Osteoblast (primary cell): Measurements from ENCODE around the gene ZXDC. TPM values are rescaled to one million over a fixed set of nuclear protein-coding genes. Genes with fewer than 3 reads are reported as not detected.

Experiments used
- DNase-seq: peaks from one replicate; pipeline ENCODE4 v3.0.0; 2011; ENCODE audit warnings: low spot score, mixed read lengths; ENCODE audit not compliant: insufficient read length; ENCODE audit errors: missing footprints
- H2AFZ ChIP-seq: 2 replicates; pipeline ENCODE4 v1.6.0; 2011; ENCODE audit warnings: mild to moderate bottlenecking, low read length
- H3K27ac ChIP-seq: 2 replicates; pipeline ENCODE4 v1.5.1; 2011; ENCODE audit warnings: mild to moderate bottlenecking, low read depth, low read length, moderate library complexity
- H3K27me3 ChIP-seq: 2 replicates; pipeline ENCODE4 v1.6.0; 2012; ENCODE audit warnings: mild to moderate bottlenecking, control low read depth, inconsistent platforms, low read length, moderate library complexity; ENCODE audit not compliant: insufficient read depth
- H3K36me3 ChIP-seq: 2 replicates; pipeline ENCODE4 v1.5.1; 2011; ENCODE audit warnings: mild to moderate bottlenecking, low read length, control low read depth, moderate library complexity; ENCODE audit not compliant: insufficient read depth
- H3K4me1 ChIP-seq: 2 replicates; pipeline ENCODE4 v1.5.1; 2011; ENCODE audit warnings: mild to moderate bottlenecking, low read length, control low read depth, moderate library complexity; ENCODE audit not compliant: insufficient read depth
- H3K4me2 ChIP-seq: 2 replicates; pipeline ENCODE4 v1.6.0; 2011; ENCODE audit warnings: mild to moderate bottlenecking, low read length; ENCODE audit not compliant: insufficient read depth
- H3K4me3 ChIP-seq: fragments of 200-600 bp; sonication (generic); 3 replicates; pipeline ENCODE4 v1.5.1; 2012; ENCODE audit warnings: mild to moderate bottlenecking, low read length, inconsistent platforms; ENCODE audit not compliant: insufficient read depth
- H3K79me2 ChIP-seq: 2 replicates; pipeline ENCODE4 v1.6.0; 2012; ENCODE audit warnings: mild to moderate bottlenecking, low read length, control low read depth, inconsistent platforms; ENCODE audit not compliant: insufficient read depth
- H3K9me3 ChIP-seq: 2 replicates; pipeline ENCODE4 v1.5.1; 2011; ENCODE audit warnings: low read depth, low read length, control low read depth
- H4K20me1 ChIP-seq: 2 replicates; pipeline ENCODE4 v1.6.0; 2012; ENCODE audit warnings: mild to moderate bottlenecking, low read length, control low read depth; ENCODE audit not compliant: insufficient read depth
- total RNA-seq: library from RNA; depleted of rRNA; stranded (reverse); fragments of >200 nt; gene quantifications from 2 replicates; pipeline ENCODE4 v1.2.3, GENCODE V29; 2012
- TF ChIP-seq, protein P1 (sequence below): IDR thresholded peaks from 2 replicates; pipeline ENCODE4 v1.5.1; 2011; ENCODE audit warnings: mild to moderate bottlenecking, low read depth, low read length, moderate library complexity; ENCODE audit errors: extremely low read depth

Gene ZXDC
- total RNA-seq, 1 donor: 27.1 TPM

DNA sequence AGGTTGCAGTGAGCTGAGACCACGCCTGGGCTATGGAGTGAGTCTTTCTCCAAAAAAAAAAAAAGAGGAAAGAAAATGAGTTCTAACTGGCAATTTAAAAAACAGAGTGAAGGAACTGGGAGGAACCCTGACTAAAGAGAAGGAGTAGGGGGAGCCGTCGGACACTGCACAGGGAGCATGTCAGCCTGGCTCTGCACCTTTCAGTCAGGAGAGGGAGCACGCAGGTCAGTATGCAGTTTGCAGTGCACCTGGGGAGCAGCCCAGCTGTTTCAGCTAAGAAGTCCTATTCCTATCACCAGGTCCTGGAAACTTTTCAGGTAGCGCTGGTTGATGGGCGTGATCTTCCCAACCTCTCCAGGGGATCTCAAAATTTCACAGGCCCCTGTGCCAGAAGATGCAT, 14.9 kb upstream of the ZXDC start:
- no peak overlapping the region for H3K4me3 ChIP-seq

DNA sequence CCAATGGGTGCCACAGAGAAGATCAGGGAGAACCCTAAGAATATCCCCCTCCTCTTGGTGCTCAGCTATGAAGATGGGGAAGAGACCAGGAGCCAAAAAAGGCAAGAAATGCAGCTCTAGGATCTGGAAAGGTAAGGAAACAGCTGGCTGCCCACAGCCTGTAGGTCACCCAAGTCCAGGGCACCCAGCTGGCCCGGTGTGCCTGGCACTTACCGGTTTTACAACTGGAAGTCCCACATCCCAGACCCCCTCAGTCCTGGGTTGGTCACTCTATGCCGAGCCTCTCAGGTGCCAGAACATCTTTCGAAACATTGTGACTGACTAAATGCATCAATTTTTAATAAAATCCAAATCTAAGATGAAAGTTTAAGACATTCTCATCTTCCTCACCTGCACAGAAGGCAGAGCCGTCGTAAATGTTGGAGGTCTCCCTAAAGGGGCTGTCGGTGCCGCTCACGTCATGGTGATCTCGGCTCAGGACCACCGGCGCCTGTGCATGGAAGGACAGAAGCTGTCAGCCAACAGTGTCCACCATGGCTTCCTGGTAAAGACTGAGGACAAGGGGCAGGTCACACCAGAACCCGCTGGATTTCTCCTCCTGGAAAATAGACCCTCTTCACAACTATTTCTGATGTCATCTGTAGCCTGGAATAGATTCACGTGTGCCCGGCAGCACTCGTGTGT, 13.3 kb upstream of the ZXDC start:
- Histone ChIP-seq H3K36me3 (no peaks in the 10 kb centered on the region), H3K4me2 (no peak overlapping the region), H3K27ac (no peak overlapping the region), H2AFZ (no peak overlapping the region), H3K4me3 (no peak overlapping the region), H4K20me1 (no peaks in the 10 kb centered on the region), H3K9me3 (no peaks in the 10 kb centered on the region), H3K79me2 (no peaks in the 10 kb centered on the region), H3K4me1 (no peaks in the 10 kb centered on the region), H3K27me3 (peaks cover 22% of the 10 kb centered on the region)
- TF ChIP-seq, protein P1, sequence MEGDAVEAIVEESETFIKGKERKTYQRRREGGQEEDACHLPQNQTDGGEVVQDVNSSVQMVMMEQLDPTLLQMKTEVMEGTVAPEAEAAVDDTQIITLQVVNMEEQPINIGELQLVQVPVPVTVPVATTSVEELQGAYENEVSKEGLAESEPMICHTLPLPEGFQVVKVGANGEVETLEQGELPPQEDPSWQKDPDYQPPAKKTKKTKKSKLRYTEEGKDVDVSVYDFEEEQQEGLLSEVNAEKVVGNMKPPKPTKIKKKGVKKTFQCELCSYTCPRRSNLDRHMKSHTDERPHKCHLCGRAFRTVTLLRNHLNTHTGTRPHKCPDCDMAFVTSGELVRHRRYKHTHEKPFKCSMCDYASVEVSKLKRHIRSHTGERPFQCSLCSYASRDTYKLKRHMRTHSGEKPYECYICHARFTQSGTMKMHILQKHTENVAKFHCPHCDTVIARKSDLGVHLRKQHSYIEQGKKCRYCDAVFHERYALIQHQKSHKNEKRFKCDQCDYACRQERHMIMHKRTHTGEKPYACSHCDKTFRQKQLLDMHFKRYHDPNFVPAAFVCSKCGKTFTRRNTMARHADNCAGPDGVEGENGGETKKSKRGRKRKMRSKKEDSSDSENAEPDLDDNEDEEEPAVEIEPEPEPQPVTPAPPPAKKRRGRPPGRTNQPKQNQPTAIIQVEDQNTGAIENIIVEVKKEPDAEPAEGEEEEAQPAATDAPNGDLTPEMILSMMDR: no peak
- DNase-seq: no peak

More for the DNA sequence above, 14.9 kb upstream of the ZXDC start:
- H4K20me1 ChIP-seq: no peaks in the 10 kb centered on the region
- no peak overlapping the region for H2AFZ ChIP-seq
- H3K9me3 ChIP-seq: no peaks in the 10 kb centered on the region
- H3K4me2 ChIP-seq: no peak overlapping the region
- DNase-seq: no peak
- TF ChIP-seq, protein P1: no peak
- H3K79me2 ChIP-seq: no peaks in the 10 kb centered on the region
- no peak overlapping the region for H3K27ac ChIP-seq
- H3K4me1 ChIP-seq: no peaks in the 10 kb centered on the region
- H3K27me3 ChIP-seq: peaks cover 22% of the 10 kb centered on the region
- no peaks in the 10 kb centered on the region for H3K36me3 ChIP-seq

DNA sequence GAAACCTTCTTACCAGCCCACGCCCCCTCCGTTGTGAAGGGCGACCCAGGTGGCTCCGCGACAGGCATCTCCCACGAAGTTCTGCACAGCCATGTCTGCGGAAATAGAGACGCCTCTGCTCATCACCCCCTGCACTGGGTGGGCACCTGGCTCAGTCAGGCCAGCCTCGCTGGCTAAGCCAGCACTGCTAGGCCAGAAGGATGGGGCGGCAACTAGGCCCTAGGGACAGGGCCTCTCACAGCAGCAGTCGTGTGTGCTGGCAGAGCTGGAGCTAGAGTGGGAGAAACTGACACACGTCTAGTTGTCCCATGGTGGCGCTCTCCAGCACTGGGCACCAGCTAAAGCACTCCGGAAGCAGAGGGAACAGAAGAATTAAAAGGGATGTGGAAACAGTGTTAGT, 12.5 kb upstream of the ZXDC start:
- H3K36me3 ChIP-seq: no peaks in the 10 kb centered on the region
- H3K9me3 ChIP-seq: no peaks in the 10 kb centered on the region
- H3K27me3 ChIP-seq: peaks cover 22% of the 10 kb centered on the region
- peak; percentile 82 for DNase-seq
- no peaks in the 10 kb centered on the region for H3K79me2 ChIP-seq
- no peak overlapping the region for H3K4me2 ChIP-seq
- H3K4me3 ChIP-seq: no peak overlapping the region
- H3K27ac ChIP-seq: no peak overlapping the region
- TF ChIP-seq, protein P1: no peak
- no peak overlapping the region for H2AFZ ChIP-seq
- H3K4me1 ChIP-seq: no peaks in the 10 kb centered on the region
- no peaks in the 10 kb centered on the region for H4K20me1 ChIP-seq

DNA sequence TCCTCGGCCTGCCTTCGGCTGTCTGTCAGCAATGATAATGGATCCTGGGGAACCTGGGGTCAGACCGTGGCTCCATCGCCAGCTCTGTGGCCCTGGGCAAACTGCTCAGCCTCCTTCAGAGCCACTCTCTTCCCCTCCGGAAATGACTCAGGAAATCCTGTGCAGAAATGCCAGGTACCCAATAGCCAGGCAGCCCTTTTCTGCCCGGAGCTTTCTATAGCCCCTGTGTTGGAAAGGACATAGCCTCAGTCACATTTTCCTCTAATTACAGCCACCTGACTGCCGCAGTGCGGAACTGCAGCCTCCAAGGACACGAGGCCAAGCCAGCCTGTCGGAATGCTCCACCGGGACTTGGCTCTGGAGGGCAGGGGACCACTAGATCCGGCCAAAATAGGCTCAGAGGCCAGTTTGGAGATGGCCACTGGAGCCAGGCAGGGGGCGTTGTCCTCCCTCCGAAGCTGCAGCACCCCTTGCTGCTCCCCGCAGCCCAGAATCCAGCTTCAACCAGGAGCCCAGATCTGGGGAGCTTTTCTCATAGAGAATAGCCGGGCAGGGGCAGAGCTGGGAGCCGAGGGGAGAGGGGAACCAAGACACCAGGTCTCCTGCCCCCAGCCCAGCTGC, 11.6 kb upstream of the ZXDC start:
- H4K20me1 ChIP-seq: no peaks in the 10 kb centered on the region
- peak; percentile 85 for DNase-seq
- no peaks in the 10 kb centered on the region for H3K79me2 ChIP-seq
- TF ChIP-seq, protein P1: no peak
- no peak overlapping the region for H3K4me2 ChIP-seq
- no peaks in the 10 kb centered on the region for H3K9me3 ChIP-seq
- no peak overlapping the region for H3K27ac ChIP-seq
- peak overlapping the region; percentile 65 for H2AFZ ChIP-seq
- H3K36me3 ChIP-seq: no peaks in the 10 kb centered on the region
- H3K4me3 ChIP-seq: no peak overlapping the region
- H3K27me3 ChIP-seq: peaks cover 22% of the 10 kb centered on the region
- H3K4me1 ChIP-seq: no peaks in the 10 kb centered on the region
